ENCODE data around the gene EXOC6B.

- TF ChIP-seq CTCF (IDR thresholded peaks at IDR 0.05), result no peak
- TF ChIP-seq POLR2A (IDR thresholded peaks at IDR 0.05), result no peak
Measured at GRCh38 chr2:72871060-72871459, 45.2 kb upstream of the EXOC6B start.
